GOT3 (cell line): ENCODE measurements around the gene USP54.

Experiments used
- DNase-seq: peaks from one replicate; lab custom pipeline; 2025; ENCODE audit warnings: mixed read lengths; lab: John Stamatoyannopoulos, UW

USP54 gene

GRCh38 chr10:73529089-73529832, 61.9 kb downstream of the USP54 start:
- DNase-seq: no peak

- DNase-seq: no peak
These were observed 68.9 kb downstream of the USP54 start for GRCh38 chr10:73522263-73522662.

- no peak for DNase-seq
These were observed 71.8 kb downstream of the USP54 start for GRCh38 chr10:73519336-73519735.

- no peak for DNase-seq
These were observed 73.8 kb downstream of the USP54 start for GRCh38 chr10:73517166-73517888.

GRCh38 chr10:73512207-73512743, 78.9 kb downstream of the USP54 start:
- DNase-seq: no peak

GRCh38 chr10:73509695-73510094, 81.4 kb downstream of the USP54 start:
- no peak for DNase-seq

- DNase-seq: no peak
These were observed 84.7 kb downstream of the USP54 start for GRCh38 chr10:73506491-73506890.

- DNase-seq: no peak
These were observed 85.1 kb downstream of the USP54 start for GRCh38 chr10:73506074-73506473.

GRCh38 chr10:73503037-73503436, 88.1 kb downstream of the USP54 start:
- no peak for DNase-seq

GRCh38 chr10:73501651-73502050, 89.5 kb downstream of the USP54 start:
- no peak for DNase-seq

GRCh38 chr10:73497623-73498022, 93.5 kb downstream of the USP54 start:
- DNase-seq: no peak

GRCh38 chr10:73495884-73496674, 95.1 kb downstream of the USP54 start, which contains the start of gene PPP3CB:
TSS of gene PPP3CB (minus strand) at chr10:73496024. CDS start at chr10:73495889, 135 bp downstream.
- DNase-seq: peak; percentile 69

- DNase-seq: peak; percentile 69
These were observed 95.8 kb downstream of the USP54 start for GRCh38 chr10:73495226-73495883.

GRCh38 chr10:73494877-73495225, 96.3 kb downstream of the USP54 start:
- no peak for DNase-seq

- no peak for DNase-seq
These were observed 96.9 kb downstream of the USP54 start for GRCh38 chr10:73494213-73494612.

- DNase-seq: no peak
These were observed 97.4 kb downstream of the USP54 start for GRCh38 chr10:73493781-73494180.

GRCh38 chr10:73486601-73487000, 104.5 kb downstream of the USP54 start:
- DNase-seq: no peak

GRCh38 chr10:73485320-73485719, 105.8 kb downstream of the USP54 start:
- DNase-seq: no peak

- DNase-seq: no peak
These were observed 111.0 kb downstream of the USP54 start for GRCh38 chr10:73480158-73480557.

- DNase-seq: no peak
These were observed 112.5 kb downstream of the USP54 start for GRCh38 chr10:73478636-73479035.

- DNase-seq: no peak
These were observed 119.9 kb downstream of the USP54 start for GRCh38 chr10:73471226-73471625.

GRCh38 chr10:73469579-73469978, 121.6 kb downstream of the USP54 start:
- no peak for DNase-seq
